ENCODE results near the gene MPV17L2.

DNA sequence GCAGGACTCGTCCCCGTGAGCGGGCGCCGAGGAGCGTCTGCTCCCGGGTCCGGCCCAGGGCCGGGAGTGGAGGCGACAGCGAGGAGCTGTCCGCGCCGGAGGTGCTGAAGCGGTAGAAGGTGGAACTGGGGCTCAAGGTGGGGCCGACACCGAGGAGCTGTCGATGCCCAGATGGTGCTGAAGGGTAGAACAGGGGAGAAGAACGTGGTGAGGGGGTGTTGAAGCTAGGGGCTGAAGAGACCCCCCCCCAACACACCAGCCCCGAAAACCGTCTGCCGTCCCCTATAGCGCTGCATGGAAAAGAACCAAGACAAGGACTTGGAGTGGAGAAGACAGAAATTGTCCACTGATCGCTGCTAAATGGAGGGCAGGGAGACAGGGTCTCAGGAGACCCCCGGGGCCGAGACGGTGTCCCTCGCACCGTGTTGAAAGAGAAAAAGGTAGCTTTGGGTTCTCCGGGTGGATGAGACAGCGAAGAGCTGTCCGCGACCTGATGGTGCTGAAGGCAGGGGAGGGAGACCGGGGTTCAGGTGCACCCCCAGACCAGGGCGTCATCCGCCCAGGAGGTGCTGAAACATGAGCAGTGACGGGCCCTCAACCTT, 40.3 kb downstream of the MPV17L2 start:
- TF ChIP-seq, protein P1, sequence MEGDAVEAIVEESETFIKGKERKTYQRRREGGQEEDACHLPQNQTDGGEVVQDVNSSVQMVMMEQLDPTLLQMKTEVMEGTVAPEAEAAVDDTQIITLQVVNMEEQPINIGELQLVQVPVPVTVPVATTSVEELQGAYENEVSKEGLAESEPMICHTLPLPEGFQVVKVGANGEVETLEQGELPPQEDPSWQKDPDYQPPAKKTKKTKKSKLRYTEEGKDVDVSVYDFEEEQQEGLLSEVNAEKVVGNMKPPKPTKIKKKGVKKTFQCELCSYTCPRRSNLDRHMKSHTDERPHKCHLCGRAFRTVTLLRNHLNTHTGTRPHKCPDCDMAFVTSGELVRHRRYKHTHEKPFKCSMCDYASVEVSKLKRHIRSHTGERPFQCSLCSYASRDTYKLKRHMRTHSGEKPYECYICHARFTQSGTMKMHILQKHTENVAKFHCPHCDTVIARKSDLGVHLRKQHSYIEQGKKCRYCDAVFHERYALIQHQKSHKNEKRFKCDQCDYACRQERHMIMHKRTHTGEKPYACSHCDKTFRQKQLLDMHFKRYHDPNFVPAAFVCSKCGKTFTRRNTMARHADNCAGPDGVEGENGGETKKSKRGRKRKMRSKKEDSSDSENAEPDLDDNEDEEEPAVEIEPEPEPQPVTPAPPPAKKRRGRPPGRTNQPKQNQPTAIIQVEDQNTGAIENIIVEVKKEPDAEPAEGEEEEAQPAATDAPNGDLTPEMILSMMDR (IDR thresholded peaks at IDR 0.05), result no peak
- no peak for TF ChIP-seq POLR2A (IDR thresholded peaks at IDR 0.05)

Data from lower leg skin (tissue), 3 donors.